ENCODE measurements around the gene CASR. TPM values are rescaled to one million over a fixed set of nuclear protein-coding genes. Genes with fewer than 3 reads are reported as not detected.
"Not testable (repeated sequence)": the region's sequence is repeated elsewhere in the genome, so short reads cannot be mapped to it uniquely, and the experiment has no call there.

The CASR gene, protein sequence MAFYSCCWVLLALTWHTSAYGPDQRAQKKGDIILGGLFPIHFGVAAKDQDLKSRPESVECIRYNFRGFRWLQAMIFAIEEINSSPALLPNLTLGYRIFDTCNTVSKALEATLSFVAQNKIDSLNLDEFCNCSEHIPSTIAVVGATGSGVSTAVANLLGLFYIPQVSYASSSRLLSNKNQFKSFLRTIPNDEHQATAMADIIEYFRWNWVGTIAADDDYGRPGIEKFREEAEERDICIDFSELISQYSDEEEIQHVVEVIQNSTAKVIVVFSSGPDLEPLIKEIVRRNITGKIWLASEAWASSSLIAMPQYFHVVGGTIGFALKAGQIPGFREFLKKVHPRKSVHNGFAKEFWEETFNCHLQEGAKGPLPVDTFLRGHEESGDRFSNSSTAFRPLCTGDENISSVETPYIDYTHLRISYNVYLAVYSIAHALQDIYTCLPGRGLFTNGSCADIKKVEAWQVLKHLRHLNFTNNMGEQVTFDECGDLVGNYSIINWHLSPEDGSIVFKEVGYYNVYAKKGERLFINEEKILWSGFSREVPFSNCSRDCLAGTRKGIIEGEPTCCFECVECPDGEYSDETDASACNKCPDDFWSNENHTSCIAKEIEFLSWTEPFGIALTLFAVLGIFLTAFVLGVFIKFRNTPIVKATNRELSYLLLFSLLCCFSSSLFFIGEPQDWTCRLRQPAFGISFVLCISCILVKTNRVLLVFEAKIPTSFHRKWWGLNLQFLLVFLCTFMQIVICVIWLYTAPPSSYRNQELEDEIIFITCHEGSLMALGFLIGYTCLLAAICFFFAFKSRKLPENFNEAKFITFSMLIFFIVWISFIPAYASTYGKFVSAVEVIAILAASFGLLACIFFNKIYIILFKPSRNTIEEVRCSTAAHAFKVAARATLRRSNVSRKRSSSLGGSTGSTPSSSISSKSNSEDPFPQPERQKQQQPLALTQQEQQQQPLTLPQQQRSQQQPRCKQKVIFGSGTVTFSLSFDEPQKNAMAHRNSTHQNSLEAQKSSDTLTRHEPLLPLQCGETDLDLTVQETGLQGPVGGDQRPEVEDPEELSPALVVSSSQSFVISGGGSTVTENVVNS
- 10 to 100 TPM; 18.7 to 29.2 (median 26.0) TPM for polyA plus RNA-seq (ENCODE audit: insufficient read length in 4 of 4)

GRCh38 chr3:122183521-122183892 lies at the start of gene CASR:
CASR (plus strand) TSS chr3:122183668; CDS start chr3:122254190, 70,522 bp downstream.
- DNase-seq (ENCODE audit: low read depth in 4 of 4, low spot score in 2 of 4), result no peak

- no peak for DNase-seq (ENCODE audit: low read depth in 4 of 4, low spot score in 2 of 4)
These were observed 37.0 kb upstream of the CASR start for GRCh38 chr3:122146466-122146865.

GRCh38 chr3:122148941-122149627 lies 34.4 kb upstream of the CASR start:
- no peak for DNase-seq (ENCODE audit: low read depth in 4 of 4, low spot score in 2 of 4)

GRCh38 chr3:122151480-122151879 lies 32.0 kb upstream of the CASR start:
- DNase-seq (ENCODE audit: low read depth in 4 of 4, low spot score in 2 of 4), result no peak

DNA sequence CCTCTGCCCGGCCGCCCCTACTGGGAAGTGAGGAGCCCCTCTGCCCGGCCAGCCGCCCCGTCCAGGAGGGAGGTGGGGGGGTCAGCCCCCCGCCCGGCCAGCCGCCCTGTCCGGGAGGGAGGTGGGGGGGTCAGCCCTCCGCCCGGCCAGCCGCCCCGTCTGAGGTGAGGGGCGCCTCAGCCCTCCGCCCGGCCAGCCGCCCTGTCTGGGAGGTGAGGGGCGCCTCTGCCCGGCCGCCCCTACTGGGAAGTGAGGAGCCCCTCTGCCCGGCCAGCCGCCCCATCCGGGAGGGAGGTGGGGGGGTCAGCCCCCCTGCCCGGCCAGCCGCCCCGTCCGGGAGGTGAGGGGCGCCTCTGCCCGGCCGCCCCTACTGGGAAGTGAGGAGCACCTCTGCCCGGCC lies 18.5 kb upstream of the CASR start:
- not testable (repeated sequence) for DNase-seq (ENCODE audit: low read depth in 4 of 4, low spot score in 2 of 4)

DNA sequence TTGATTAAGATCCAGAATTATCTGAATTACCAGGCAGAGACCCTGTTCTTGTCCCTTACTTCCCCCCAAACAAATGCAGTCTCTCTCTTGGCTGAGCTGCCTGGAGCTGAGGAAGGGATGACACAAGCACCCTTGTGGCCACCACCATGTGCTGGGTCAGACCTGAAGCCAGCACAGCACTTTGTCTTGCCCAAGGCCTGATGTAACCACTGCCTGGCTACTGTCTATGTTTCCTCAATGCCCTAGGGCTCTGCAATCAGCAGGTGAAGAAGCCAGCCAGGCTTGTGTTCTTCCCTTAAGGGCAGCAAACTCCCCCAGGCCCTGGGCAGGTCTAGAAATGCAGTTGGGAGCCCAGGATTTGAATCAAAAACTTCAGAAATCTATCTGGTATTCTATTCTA lies 15.8 kb upstream of the CASR start:
- DNase-seq (ENCODE audit: low read depth in 4 of 4, low spot score in 2 of 4), result no peak

GRCh38 chr3:122168044-122168443 lies 15.4 kb upstream of the CASR start:
- no peak for DNase-seq (ENCODE audit: low read depth in 4 of 4, low spot score in 2 of 4)

DNA sequence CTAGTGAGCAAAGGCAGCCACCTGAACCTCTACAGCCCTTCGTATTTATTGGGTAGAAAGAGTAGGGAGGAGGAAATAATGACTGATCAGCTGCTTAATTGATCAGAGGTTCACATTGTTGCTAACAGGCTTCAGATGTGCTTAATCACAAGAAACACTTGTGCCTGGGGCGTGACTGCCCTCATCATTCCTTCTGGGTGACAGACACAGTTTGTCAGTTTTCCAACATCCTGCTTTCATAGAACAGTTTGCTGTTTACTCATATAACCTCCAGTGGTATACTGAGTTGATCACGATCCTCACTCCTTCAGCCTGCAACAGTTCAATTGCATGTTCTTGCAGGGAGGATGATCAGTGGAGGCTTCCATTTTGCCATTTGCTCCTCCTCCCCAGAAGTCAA lies 13.6 kb upstream of the CASR start:
- no peak for DNase-seq (ENCODE audit: low read depth in 4 of 4, low spot score in 2 of 4)

- DNase-seq (ENCODE audit: low read depth in 4 of 4, low spot score in 2 of 4), result not testable (repeated sequence)
These were observed 12.1 kb upstream of the CASR start for GRCh38 chr3:122171361-122171760.

DNA sequence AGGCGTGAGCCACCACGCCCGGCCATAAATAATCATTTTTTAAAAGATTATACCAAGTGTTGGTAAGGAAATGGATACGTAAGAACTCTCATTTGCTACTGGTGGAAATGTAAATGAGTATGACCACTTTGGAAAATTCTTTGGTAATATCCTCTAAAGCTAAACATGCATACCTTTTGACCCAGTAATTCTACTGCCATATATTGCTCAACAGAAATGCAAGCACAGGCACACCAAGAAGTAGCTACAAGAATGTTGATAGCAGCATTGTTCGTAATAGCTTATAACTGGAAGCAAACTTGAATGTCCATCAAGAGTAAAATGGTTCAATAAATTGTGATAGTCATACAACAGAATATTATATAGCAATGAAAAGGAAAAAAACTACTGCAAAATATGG lies 4.8 kb upstream of the CASR start:
- DNase-seq (ENCODE audit: low read depth in 4 of 4, low spot score in 2 of 4), result no peak

GRCh38 chr3:122183893-122184590 lies 574 bp downstream of the CASR start:
- peak in 1 of 4 donors; percentile 10 for DNase-seq (ENCODE audit: low read depth in 4 of 4, low spot score in 2 of 4)

DNA sequence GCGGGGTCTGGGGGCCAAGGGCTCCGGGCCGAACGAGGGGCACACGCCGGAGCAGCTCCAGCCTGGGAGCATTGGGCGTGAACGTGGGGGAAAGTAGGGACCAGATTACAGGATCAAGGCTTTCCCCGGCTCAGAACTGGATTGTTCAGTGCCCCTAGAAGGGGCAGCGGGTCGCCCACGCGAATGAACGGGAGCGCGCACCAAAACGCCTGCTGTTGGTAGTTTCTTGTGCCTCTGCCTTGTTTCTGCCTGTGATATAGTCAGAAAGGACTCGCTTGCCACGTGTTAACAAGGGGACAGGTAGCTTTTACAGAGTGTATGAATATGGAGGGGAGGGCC lies 1.1 kb downstream of the CASR start:
- DNase-seq (ENCODE audit: low read depth in 4 of 4, low spot score in 2 of 4), result no peak

DNA sequence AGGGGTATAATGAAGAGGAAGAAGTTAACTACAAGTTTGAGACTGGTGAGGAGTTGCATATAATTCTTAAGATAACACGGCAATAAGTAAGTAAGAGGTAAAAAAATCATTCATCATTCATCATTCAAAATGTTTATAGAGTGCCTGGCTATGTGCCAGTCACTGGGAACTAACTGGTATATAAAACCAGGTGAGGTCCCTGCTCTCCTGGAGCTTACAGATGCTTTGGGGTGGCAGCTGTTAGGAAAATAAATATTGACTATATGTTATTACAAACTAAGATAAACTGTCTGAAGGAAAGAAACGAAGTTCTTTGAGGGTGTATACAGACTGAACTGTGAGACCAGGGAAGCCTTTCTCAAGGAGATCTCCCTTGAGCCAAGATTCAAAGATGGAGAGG lies 2.9 kb downstream of the CASR start:
- no peak for DNase-seq (ENCODE audit: low read depth in 4 of 4, low spot score in 2 of 4)

DNA sequence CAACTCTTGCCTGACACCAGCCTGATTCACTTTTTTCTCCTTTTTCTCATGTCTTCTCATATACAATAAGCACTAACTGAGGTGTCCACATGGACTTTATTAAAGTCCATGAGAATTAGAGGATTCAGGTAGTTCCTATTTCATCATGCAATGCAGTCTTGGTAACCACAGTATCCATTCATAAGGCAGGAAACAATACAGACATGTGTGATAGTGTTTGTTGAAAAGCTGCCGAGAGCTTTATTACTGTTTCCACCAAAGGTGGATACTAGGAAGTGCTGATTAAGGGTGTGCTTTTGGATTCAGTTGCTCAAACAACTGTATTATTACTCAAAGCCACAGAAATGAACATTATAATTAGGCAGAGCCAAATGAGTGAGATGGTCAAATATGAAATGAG lies 5.3 kb downstream of the CASR start:
- no peak for DNase-seq (ENCODE audit: low read depth in 4 of 4, low spot score in 2 of 4)

DNA sequence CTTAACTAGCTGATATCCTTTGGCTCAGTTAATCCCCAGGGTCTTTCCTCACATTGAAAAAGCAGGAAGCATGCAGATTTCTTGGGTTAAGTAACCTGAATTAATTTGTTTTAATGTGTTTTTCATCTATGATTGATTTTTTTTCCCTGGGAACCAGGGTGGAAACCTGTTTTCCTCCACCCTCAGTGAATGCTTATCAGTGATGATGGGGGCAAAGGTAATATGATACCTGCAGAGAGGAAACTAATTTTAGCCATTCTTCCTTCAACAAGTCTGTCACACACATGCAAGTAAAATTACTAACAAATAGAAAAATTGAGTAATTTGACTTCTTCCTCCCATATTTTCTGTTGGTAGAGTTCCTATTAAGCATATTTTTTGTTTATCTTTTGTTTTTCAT lies 5.9 kb downstream of the CASR start:
- DNase-seq (ENCODE audit: low read depth in 4 of 4, low spot score in 2 of 4), result no peak

- no peak for DNase-seq (ENCODE audit: low read depth in 4 of 4, low spot score in 2 of 4)
These were observed 7.1 kb downstream of the CASR start for GRCh38 chr3:122190525-122190924.

GRCh38 chr3:122198966-122199365 lies 15.5 kb downstream of the CASR start:
- no peak for DNase-seq (ENCODE audit: low read depth in 4 of 4, low spot score in 2 of 4)

DNA sequence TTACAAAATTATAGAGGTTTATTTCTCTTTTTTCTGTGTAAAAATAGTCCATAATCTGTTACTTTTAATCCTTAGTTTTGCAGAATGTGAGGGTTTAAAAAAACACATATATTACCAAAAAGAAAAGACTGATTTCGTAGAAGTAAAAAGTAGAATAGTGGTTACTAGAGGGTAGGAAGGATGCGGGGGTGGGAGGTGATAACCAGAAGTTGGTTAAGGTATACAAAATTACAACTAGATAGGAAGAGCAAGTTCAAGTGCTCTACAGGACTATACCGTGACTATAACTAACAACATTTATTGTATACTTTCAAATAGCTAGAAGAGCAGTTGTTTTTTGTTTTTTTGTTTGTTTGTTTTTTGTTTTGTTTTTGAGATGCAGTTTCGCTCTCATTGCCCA lies 16.1 kb downstream of the CASR start:
- DNase-seq (ENCODE audit: low read depth in 4 of 4, low spot score in 2 of 4), result no peak

DNA sequence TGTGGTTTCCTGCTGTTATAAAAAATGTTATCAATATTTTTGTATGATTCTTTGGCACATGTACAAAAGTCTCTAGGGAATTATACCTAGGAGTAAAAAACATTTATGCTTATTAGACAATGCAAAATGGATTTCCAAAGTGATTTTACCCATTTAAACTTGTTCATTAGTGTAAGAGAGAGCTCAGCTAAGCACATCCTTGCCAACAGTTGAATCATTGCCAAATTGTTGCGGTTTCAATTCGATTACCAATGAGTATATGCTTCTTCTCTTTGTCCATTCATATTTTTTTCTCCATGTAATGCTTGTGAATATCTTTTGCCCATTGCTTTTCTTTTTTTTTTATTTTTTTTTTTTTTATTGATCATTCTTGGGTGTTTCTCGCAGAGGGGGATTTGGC lies 17.2 kb downstream of the CASR start:
- no peak for DNase-seq (ENCODE audit: low read depth in 4 of 4, low spot score in 2 of 4)

- DNase-seq (ENCODE audit: low read depth in 4 of 4, low spot score in 2 of 4), result not testable (repeated sequence)
These were observed 18.0 kb downstream of the CASR start for GRCh38 chr3:122201476-122201875.
